ENCODE results near the gene ZNF777. TPM values are rescaled to one million over a fixed set of nuclear protein-coding genes. Genes with fewer than 3 reads are reported as not detected.

Gene ZNF777
- total RNA-seq, 2 donors from 2014 or later, result 8.5 to 9.5 TPM

Other genes starting within 250 kb of the ZNF777 start
- gene ZNF212, start 221.4 kb downstream of the ZNF777 start, total RNA-seq, result 1 to 10 TPM; 5.3 to 6.1 TPM
- gene ZNF783, start 198.9 kb downstream of the ZNF777 start, total RNA-seq, result 10 to 100 TPM; 10.8 to 16.3 TPM
- 10 to 100 TPM; 12.6 to 13.1 TPM for gene ZNF746, start 36.7 kb upstream of the ZNF777 start, total RNA-seq

All from posterior vena cava (tissue), 2 donors.